OCI-LY1 (cell line): Measurements from ENCODE around the gene FRK.
"Not testable (repeated sequence)": the region's sequence is repeated elsewhere in the genome, so short reads cannot be mapped to it uniquely, and the experiment has no call there.

Experiments
- H2AFZ ChIP-seq: fragments of 200-600 bp; sonication (generic), shearing (Covaris generic); 2 replicates; pipeline ENCODE4 v1.6.0; 2014; ENCODE audit warnings: antibody characterized with exemption, mild to moderate bottlenecking, low read length
- H3F3A ChIP-seq: fragments of 200-600 bp; sonication (generic), shearing (Covaris generic); 2 replicates; pipeline ENCODE4 v1.6.0; 2014; ENCODE audit warnings: mild to moderate bottlenecking, antibody characterized with exemption, low read length, moderate library complexity; ENCODE audit not compliant: insufficient read depth
- H3K27ac ChIP-seq: fragments of 200-600 bp; sonication (generic); 2 replicates; pipeline ENCODE4 v1.5.1; 2014; ENCODE audit warnings: low read length, mixed run types, mild to moderate bottlenecking, low read depth; ENCODE audit not compliant: poor library complexity, severe bottlenecking
- H3K27me3 ChIP-seq: fragments of 200-600 bp; sonication (generic); 2 replicates; pipeline ENCODE4 v1.6.0; 2014; ENCODE audit warnings: antibody characterized with exemption, mild to moderate bottlenecking, low read length, moderate library complexity; ENCODE audit not compliant: insufficient read depth
- H3K36me3 ChIP-seq: fragments of 200-600 bp; sonication (generic); 2 replicates; pipeline ENCODE4 v1.6.1; 2014; ENCODE audit warnings: mild to moderate bottlenecking, antibody characterized with exemption, low read length, moderate library complexity, mixed read lengths; ENCODE audit not compliant: insufficient read depth
- H3K4me1 ChIP-seq: fragments of 200-600 bp; sonication (generic); 2 replicates; pipeline ENCODE4 v1.5.1; 2014; ENCODE audit warnings: mild to moderate bottlenecking, low read length, moderate library complexity; ENCODE audit not compliant: insufficient read depth, severe bottlenecking
- H3K4me2 ChIP-seq: fragments of 200-600 bp; sonication (generic), shearing (Covaris generic); 2 replicates; pipeline ENCODE4 v1.6.1; 2014; ENCODE audit warnings: low read length
- H3K4me3 ChIP-seq: fragments of 200-600 bp; sonication (generic); 2 replicates; pipeline ENCODE4 v1.5.1; 2014; ENCODE audit warnings: low read length, low read depth, mild to moderate bottlenecking, mixed read lengths; ENCODE audit not compliant: poor library complexity, severe bottlenecking
- H3K79me2 ChIP-seq: fragments of 200-600 bp; shearing (Covaris generic); 2 replicates; pipeline ENCODE4 v1.6.1; 2016; ENCODE audit warnings: mixed run types, low read length, mixed read lengths; ENCODE audit not compliant: insufficient read depth
- H3K9ac ChIP-seq: fragments of 200-600 bp; sonication (generic), shearing (Covaris generic); 2 replicates; pipeline ENCODE4 v1.6.1; 2014; ENCODE audit warnings: mild to moderate bottlenecking, low read length, mixed read lengths
- H3K9me2 ChIP-seq: fragments of 200-600 bp; sonication (generic), shearing (Covaris generic); 2 replicates; pipeline ENCODE4 v1.6.1; 2014; ENCODE audit warnings: low read depth, mild to moderate bottlenecking, low read length, mixed read lengths
- H3K9me3 ChIP-seq: fragments of 200-600 bp; shearing (Covaris generic); 2 replicates; pipeline ENCODE4 v1.6.1; 2014; ENCODE audit warnings: low read length, mixed read lengths
- H4K20me1 ChIP-seq: fragments of 200-600 bp; sonication (generic), shearing (Covaris generic); 2 replicates; pipeline ENCODE4 v1.6.0; 2016; ENCODE audit warnings: mild to moderate bottlenecking, low read length; ENCODE audit not compliant: insufficient read depth
- EZH2 ChIP-seq: fragments of 200-600 bp; sonication (generic), shearing (Covaris generic); IDR thresholded peaks from 2 replicates; pipeline ENCODE4 v1.8.0; 2017; ENCODE audit warnings: borderline replicate concordance, mixed run types, mild to moderate bottlenecking, antibody characterized with exemption, low read length, moderate library complexity, mixed read lengths
- TF ChIP-seq, protein P1 (sequence below): fragments of 200-600 bp; sonication (generic), shearing (Covaris generic); IDR thresholded peaks from 2 replicates; pipeline ENCODE4 v1.5.1; 2017; ENCODE audit warnings: mild to moderate bottlenecking, antibody characterized with exemption, low read length, moderate library complexity, mixed read lengths

The FRK gene

GRCh38 chr6:115891111-115891669, 169.5 kb downstream of the FRK start:
- no peak overlapping the region for H3K4me2 ChIP-seq
- no peak overlapping the region for H2AFZ ChIP-seq
- no peak overlapping the region for H3K27ac ChIP-seq
- H3K9ac ChIP-seq: no peak overlapping the region
- no peaks in the 10 kb centered on the region for H3K9me3 ChIP-seq
- no peak overlapping the region for H3K4me3 ChIP-seq
- no peaks in the 10 kb centered on the region for H3K9me2 ChIP-seq
- H4K20me1 ChIP-seq: no peaks in the 10 kb centered on the region
- TF ChIP-seq, protein P1, sequence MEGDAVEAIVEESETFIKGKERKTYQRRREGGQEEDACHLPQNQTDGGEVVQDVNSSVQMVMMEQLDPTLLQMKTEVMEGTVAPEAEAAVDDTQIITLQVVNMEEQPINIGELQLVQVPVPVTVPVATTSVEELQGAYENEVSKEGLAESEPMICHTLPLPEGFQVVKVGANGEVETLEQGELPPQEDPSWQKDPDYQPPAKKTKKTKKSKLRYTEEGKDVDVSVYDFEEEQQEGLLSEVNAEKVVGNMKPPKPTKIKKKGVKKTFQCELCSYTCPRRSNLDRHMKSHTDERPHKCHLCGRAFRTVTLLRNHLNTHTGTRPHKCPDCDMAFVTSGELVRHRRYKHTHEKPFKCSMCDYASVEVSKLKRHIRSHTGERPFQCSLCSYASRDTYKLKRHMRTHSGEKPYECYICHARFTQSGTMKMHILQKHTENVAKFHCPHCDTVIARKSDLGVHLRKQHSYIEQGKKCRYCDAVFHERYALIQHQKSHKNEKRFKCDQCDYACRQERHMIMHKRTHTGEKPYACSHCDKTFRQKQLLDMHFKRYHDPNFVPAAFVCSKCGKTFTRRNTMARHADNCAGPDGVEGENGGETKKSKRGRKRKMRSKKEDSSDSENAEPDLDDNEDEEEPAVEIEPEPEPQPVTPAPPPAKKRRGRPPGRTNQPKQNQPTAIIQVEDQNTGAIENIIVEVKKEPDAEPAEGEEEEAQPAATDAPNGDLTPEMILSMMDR: no peak
- no peak for TF ChIP-seq EZH2
- no peaks in the 10 kb centered on the region for H3F3A ChIP-seq
- H3K4me1 ChIP-seq: no peaks in the 10 kb centered on the region
- no peaks in the 10 kb centered on the region for H3K36me3 ChIP-seq
- H3K79me2 ChIP-seq: no peaks in the 10 kb centered on the region
- H3K27me3 ChIP-seq: no peaks in the 10 kb centered on the region

DNA sequence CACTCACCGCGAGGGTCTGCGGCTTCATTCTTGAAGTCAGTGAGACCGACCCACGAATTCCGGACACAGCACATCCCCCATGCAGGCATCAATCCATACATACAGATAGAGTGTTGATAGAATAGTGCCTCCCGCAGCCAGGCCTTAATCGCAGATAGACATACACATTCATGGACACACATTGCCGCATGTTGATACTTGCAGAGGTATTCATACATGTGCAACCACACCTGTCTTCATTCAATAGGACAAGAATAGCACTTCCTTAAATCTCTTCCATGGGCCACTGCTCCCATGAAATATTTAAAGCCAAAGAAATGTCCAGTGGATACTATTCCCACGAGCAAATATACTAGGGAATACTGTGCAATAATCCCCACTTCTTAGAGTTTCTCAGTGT, 170.5 kb downstream of the FRK start:
- H3K27me3 ChIP-seq: no peaks in the 10 kb centered on the region
- H4K20me1 ChIP-seq: no peaks in the 10 kb centered on the region
- TF ChIP-seq EZH2: no peak
- TF ChIP-seq, protein P1: no peak
- H3K36me3 ChIP-seq: no peaks in the 10 kb centered on the region
- no peak overlapping the region for H2AFZ ChIP-seq
- H3K9me2 ChIP-seq: no peaks in the 10 kb centered on the region
- no peaks in the 10 kb centered on the region for H3K79me2 ChIP-seq
- no peaks in the 10 kb centered on the region for H3F3A ChIP-seq
- H3K9me3 ChIP-seq: no peaks in the 10 kb centered on the region
- no peaks in the 10 kb centered on the region for H3K4me1 ChIP-seq
- H3K4me3 ChIP-seq: no peak overlapping the region
- H3K9ac ChIP-seq: no peak overlapping the region
- no peak overlapping the region for H3K27ac ChIP-seq
- H3K4me2 ChIP-seq: no peak overlapping the region

DNA sequence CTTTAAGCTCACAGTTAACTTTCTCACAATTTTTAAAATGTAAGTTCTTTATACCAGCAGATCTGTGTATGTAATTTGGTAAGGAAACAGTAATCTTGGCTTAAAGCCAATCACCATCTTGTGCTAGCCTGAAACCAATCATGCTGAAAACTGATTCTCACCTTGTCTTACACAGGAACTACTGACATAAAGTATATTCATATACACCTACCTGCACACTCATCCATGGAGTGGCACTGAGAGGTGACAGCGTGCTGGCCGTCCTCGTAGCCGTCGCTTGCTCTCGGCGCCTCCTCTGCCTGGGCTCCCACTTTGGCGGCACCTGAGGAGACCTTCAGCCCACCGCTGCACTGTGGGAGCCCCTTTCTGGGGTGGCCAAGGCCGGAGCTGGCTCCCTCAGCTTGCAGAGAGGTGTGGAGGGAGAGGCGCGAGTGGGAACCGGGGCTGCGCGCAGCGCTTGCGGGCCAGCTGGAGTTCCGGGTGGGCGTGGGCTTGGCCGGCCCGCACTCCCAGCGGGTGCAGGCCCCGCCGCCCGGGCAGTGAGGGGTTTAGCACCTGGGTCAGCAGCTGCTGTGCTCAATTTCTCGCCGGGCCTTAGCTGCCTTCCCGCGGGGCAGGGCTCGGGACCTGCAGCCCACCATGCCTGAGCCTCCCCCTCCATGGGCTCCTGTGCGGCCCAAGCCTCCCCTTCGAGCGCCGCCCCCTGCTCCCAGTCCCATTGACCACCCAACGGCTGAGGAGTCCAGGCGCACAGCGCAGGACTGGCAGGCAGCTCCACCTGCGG, 171.8 kb downstream of the FRK start:
- not testable (repeated sequence) for H3F3A ChIP-seq, H3K4me2 ChIP-seq, H3K79me2 ChIP-seq, H3K9ac ChIP-seq, H4K20me1 ChIP-seq, H3K9me2 ChIP-seq, H3K4me1 ChIP-seq, H3K4me3 ChIP-seq, H3K36me3 ChIP-seq, H3K27ac ChIP-seq, H3K27me3 ChIP-seq, H3K9me3 ChIP-seq, H2AFZ ChIP-seq

GRCh38 chr6:115887891-115888290, 172.8 kb downstream of the FRK start:
- TF ChIP-seq, protein P1: no peak
- TF ChIP-seq EZH2: no peak
- Histone ChIP-seq H3K9me3 (no peaks in the 10 kb centered on the region), H4K20me1 (no peaks in the 10 kb centered on the region), H3K79me2 (no peaks in the 10 kb centered on the region), H3K4me3 (no peak overlapping the region), H3K36me3 (no peaks in the 10 kb centered on the region), H2AFZ (no peak overlapping the region), H3F3A (no peaks in the 10 kb centered on the region), H3K4me2 (no peak overlapping the region), H3K27me3 (no peaks in the 10 kb centered on the region), H3K9me2 (no peaks in the 10 kb centered on the region), H3K4me1 (no peaks in the 10 kb centered on the region), H3K27ac (no peak overlapping the region), H3K9ac (no peak overlapping the region)
